Measurements from ENCODE around the gene AHDC1. TPM values are rescaled to one million over a fixed set of nuclear protein-coding genes. Genes with fewer than 3 reads are reported as not detected.
"Not testable (repeated sequence)": the region's sequence is repeated elsewhere in the genome, so short reads cannot be mapped to it uniquely, and the experiment has no call there.

The AHDC1 gene
- total and polyA plus RNA-seq, 7 donors = 6.4 to 65.2 (median 35.9) TPM

- intact Hi-C loops (cut with DNase I) = loop anchor here in 1 of 2 donors (5.0 kb wide), 1 partner anchor 50 kb away; the partner anchor contains the start of gene WASF2
- Histone ChIP-seq H3K4me1 (peaks cover 93% of the 10 kb centered on the region), H3K36me3 (ENCODE audit: insufficient read depth in 1 of 2, low read depth in 1 of 2) (peaks cover 0 to 25% of the 10 kb centered on the region in 2 donors), H3K27ac (peak overlapping the region; percentile 95), H3K27me3 (ENCODE audit: insufficient read depth in 3 of 3, low read length in 2 of 3) (no peaks in the 10 kb centered on the region), H3K9me3 (no peaks in the 10 kb centered on the region), H3K4me3 (no peak overlapping the region)
- WGBS, 3 donors = 26 to 39% (median 30%) methylated on average over 18 to 19 of the region's 19 CpGs
- DNase-seq (peak; percentile 79 to 92), ATAC-seq (peak; percentile 67 to 78 (median 76))
- no peak for TF ChIP-seq CTCF (IDR thresholded peaks at IDR 0.05)
Observed at GRCh38 chr1:27542463-27543273, 61.3 kb downstream of the AHDC1 start.

GRCh38 chr1:27539901-27540861, 63.8 kb downstream of the AHDC1 start:
- TF ChIP-seq CTCF (IDR thresholded peaks at IDR 0.05) = no peak
- ATAC-seq = peak; percentile 43 to 54 (median 50)
- intact Hi-C loops (cut with DNase I) = loop anchor here in 1 of 2 donors (5.0 kb wide), 1 partner anchor 48 kb away; the partner anchor contains the start of gene WASF2
- H3K27ac ChIP-seq = peak overlapping the region; percentile 95
- no peaks in the 10 kb centered on the region for H3K27me3 ChIP-seq (ENCODE audit: insufficient read depth in 3 of 3, low read length in 2 of 3)
- H3K36me3 ChIP-seq (ENCODE audit: insufficient read depth in 1 of 2, low read depth in 1 of 2) = peaks cover 0 to 9% of the 10 kb centered on the region in 2 donors
- H3K4me3 ChIP-seq = no peak overlapping the region
- H3K9me3 ChIP-seq = no peaks in the 10 kb centered on the region
- peak in 1 of 2 donors; percentile 82 for DNase-seq
- WGBS, 3 donors = 48 to 55% (median 50%) methylated on average over 9 of the region's 9 CpGs
- H3K4me1 ChIP-seq = peaks cover 92% of the 10 kb centered on the region

- peaks cover 78% of the 10 kb centered on the region for H3K4me1 ChIP-seq
- intact Hi-C loops (cut with DNase I) = no loop called here
- H3K9me3 ChIP-seq = no peaks in the 10 kb centered on the region
- H3K27me3 ChIP-seq (ENCODE audit: insufficient read depth in 3 of 3, low read length in 2 of 3) = no peaks in the 10 kb centered on the region
- peak overlapping the region; percentile 95 for H3K27ac ChIP-seq
- no peak for TF ChIP-seq CTCF (IDR thresholded peaks at IDR 0.05)
- DNase-seq = no peak
- peaks cover 0 to 20% of the 10 kb centered on the region in 2 donors for H3K36me3 ChIP-seq (ENCODE audit: insufficient read depth in 1 of 2, low read depth in 1 of 2)
- WGBS, 3 donors = 32 to 41% (median 33%) methylated on average over 3 of the region's 3 CpGs
- H3K4me3 ChIP-seq = no peak overlapping the region
- peak; percentile 21 to 37 (median 24) for ATAC-seq
Observed at GRCh38 chr1:27538793-27539192, 65.2 kb downstream of the AHDC1 start.

GRCh38 chr1:27538305-27538676, 65.7 kb downstream of the AHDC1 start:
- H3K9me3 ChIP-seq; DNase-seq; H3K4me3 ChIP-seq; intact Hi-C loops (cut with DNase I); ATAC-seq; H3K27me3 ChIP-seq (ENCODE audit: insufficient read depth in 3 of 3, low read length in 2 of 3): not testable (repeated sequence)
- 93 to 96% (median 96%) methylated on average over 4 of the region's 4 CpGs for WGBS, 3 donors
- Histone ChIP-seq H3K27ac (peak overlapping the region; percentile 95), H3K36me3 (ENCODE audit: insufficient read depth in 1 of 2, low read depth in 1 of 2) (peaks cover 0 to 25% of the 10 kb centered on the region in 2 donors), H3K4me1 (peaks cover 73% of the 10 kb centered on the region)
